Activated T-cell treated with anti-CD3 and anti-CD28 coated beads, Interleukin-2, amount 50 U/mL, for 72 hours (primary cell): ENCODE measurements around the gene MMP25. TPM values are rescaled to one million over a fixed set of nuclear protein-coding genes. Genes with fewer than 3 reads are reported as not detected.
A peak's percentile ranks its signal among the peaks of the same experiment; 100 is the strongest.
"Not testable (repeated sequence)": the region's sequence is repeated elsewhere in the genome, so short reads cannot be mapped to it uniquely, and the experiment has no call there.

Source experiments
- ATAC-seq, 2 donors: fragments of 150-1000 bp; cut with Tn5 transposase; replicated peaks in 1 of 2; 2 replicates each; pipeline ENCODE4 v1.10.0; 2021; ENCODE audit warnings: moderate library complexity in 2 of 2, mild to moderate bottlenecking in 1 of 2
- DNase-seq, 2 donors: peaks; one replicate each; pipeline ENCODE4 v3.0.0; 2021 to 2022; ENCODE audit warnings: mixed read lengths in 1 of 2
- H3K27ac Mint-ChIP-seq: one replicate; pipeline ENCODE4 v1.8.0; 2022; ENCODE audit warnings: mild to moderate bottlenecking, moderate library complexity, mixed read lengths
- H3K27me3 Mint-ChIP-seq: one replicate; pipeline ENCODE4 v1.8.0; 2022; ENCODE audit warnings: low read depth, mixed read lengths
- H3K36me3 Mint-ChIP-seq, 2 donors: one replicate each; pipeline ENCODE4 v1.8.0; 2022; ENCODE audit warnings: mixed read lengths in 2 of 2, mild to moderate bottlenecking in 1 of 2; ENCODE audit not compliant: insufficient read depth in 2 of 2
- H3K4me1 Mint-ChIP-seq: one replicate; pipeline ENCODE4 v1.8.0; 2022; ENCODE audit warnings: low read depth, mixed read lengths
- H3K4me3 Mint-ChIP-seq, 2 donors: one replicate each; pipeline ENCODE4 v1.8.0; 2022; ENCODE audit warnings: mild to moderate bottlenecking in 2 of 2, mixed read lengths in 2 of 2, moderate library complexity in 2 of 2
- H3K9me3 Mint-ChIP-seq, 2 donors: one replicate each; pipeline ENCODE4 v1.8.0; 2022; ENCODE audit warnings: mixed read lengths in 2 of 2
- total RNA-seq, 2 donors: library from RNA; stranded (reverse); gene quantifications; one replicate each; pipeline ENCODE4 v1.2.3, GENCODE V29; 2022

Gene MMP25
- total RNA-seq, 2 donors from 2014 or later, result 2.3 to 5.2 TPM

- Mint-ChIP-seq H3K9me3 (no peaks in the 10 kb centered on the region), H3K27ac (peak overlapping the region; percentile 95), H3K27me3 (no peaks in the 10 kb centered on the region), H3K36me3 (peaks cover 30 to 41% of the 10 kb centered on the region in 2 donors), H3K4me3 (peak overlapping the region; percentile 98 to 100), H3K4me1 (peaks cover 78% of the 10 kb centered on the region)
- no peak for ATAC-seq
- DNase-seq, result no peak
Measured at GRCh38 chr16:3068487-3068886, 22.1 kb downstream of the MMP25 start.

GRCh38 chr16:3069146-3069545, 22.8 kb downstream of the MMP25 start:
- Mint-ChIP-seq H3K4me1 (peaks cover 78% of the 10 kb centered on the region), H3K27ac (peak overlapping the region; percentile 67), H3K4me3 (peak overlapping the region; percentile 98 to 100), H3K36me3 (peaks cover 29 to 41% of the 10 kb centered on the region in 2 donors)
- H3K27me3 Mint-ChIP-seq, ATAC-seq, DNase-seq, H3K9me3 Mint-ChIP-seq: not testable (repeated sequence)

- H3K36me3 Mint-ChIP-seq, result peaks cover 26 to 35% of the 10 kb centered on the region in 2 donors
- peak overlapping the region; percentile 98 to 100 for H3K4me3 Mint-ChIP-seq
- no peaks in the 10 kb centered on the region for H3K9me3 Mint-ChIP-seq
- DNase-seq, result peak in 1 of 2 donors; percentile 50
- no peaks in the 10 kb centered on the region for H3K27me3 Mint-ChIP-seq
- peak overlapping the region; percentile 67 for H3K27ac Mint-ChIP-seq
- peaks cover 79% of the 10 kb centered on the region for H3K4me1 Mint-ChIP-seq
- no peak for ATAC-seq
Measured at GRCh38 chr16:3070608-3071111, 24.3 kb downstream of the MMP25 start.

GRCh38 chr16:3071655-3072054, 25.3 kb downstream of the MMP25 start:
- peaks cover 88% of the 10 kb centered on the region for H3K4me1 Mint-ChIP-seq
- H3K27me3 Mint-ChIP-seq, result no peaks in the 10 kb centered on the region
- H3K27ac Mint-ChIP-seq, result peak overlapping the region; percentile 9
- ATAC-seq, result no peak
- H3K4me3 Mint-ChIP-seq, result peak overlapping the region; percentile 5 to 39
- peaks cover 22 to 26% of the 10 kb centered on the region in 2 donors for H3K36me3 Mint-ChIP-seq
- DNase-seq, result no peak
- H3K9me3 Mint-ChIP-seq, result no peaks in the 10 kb centered on the region

GRCh38 chr16:3072148-3072547, 25.8 kb downstream of the MMP25 start:
- Mint-ChIP-seq H3K4me3 (peak overlapping the region; percentile 5 to 39), H3K27ac (peak overlapping the region; percentile 9), H3K4me1 (peaks cover 93% of the 10 kb centered on the region), H3K36me3 (peaks cover 20 to 25% of the 10 kb centered on the region in 2 donors)
- not testable (repeated sequence) for ATAC-seq, H3K27me3 Mint-ChIP-seq, DNase-seq, H3K9me3 Mint-ChIP-seq

- H3K4me3 Mint-ChIP-seq, result peak overlapping the region; percentile 64 to 92
- H3K4me1 Mint-ChIP-seq, result peaks cover 93% of the 10 kb centered on the region
- not testable (repeated sequence) for H3K27me3 Mint-ChIP-seq, H3K9me3 Mint-ChIP-seq
- H3K36me3 Mint-ChIP-seq, result peaks cover 16 to 20% of the 10 kb centered on the region in 2 donors
- peak overlapping the region; percentile 22 for H3K27ac Mint-ChIP-seq
- ATAC-seq (peak; percentile 35 to 36), DNase-seq (peak in 1 of 2 donors; percentile 70)
Measured at GRCh38 chr16:3072576-3073263, 26.4 kb downstream of the MMP25 start.

- H3K27ac Mint-ChIP-seq, result peak overlapping the region; percentile 22
- DNase-seq, result no peak
- peak overlapping the region; percentile 64 to 92 for H3K4me3 Mint-ChIP-seq
- no peaks in the 10 kb centered on the region for H3K9me3 Mint-ChIP-seq
- peaks cover 14 to 19% of the 10 kb centered on the region in 2 donors for H3K36me3 Mint-ChIP-seq
- peaks cover 93% of the 10 kb centered on the region for H3K4me1 Mint-ChIP-seq
- H3K27me3 Mint-ChIP-seq, result no peaks in the 10 kb centered on the region
- no peak for ATAC-seq
Measured at GRCh38 chr16:3073448-3073847, 27.1 kb downstream of the MMP25 start.

GRCh38 chr16:3074860-3075522, 28.6 kb downstream of the MMP25 start:
- H3K27ac Mint-ChIP-seq, result peak overlapping the region; percentile 98
- peaks cover 87% of the 10 kb centered on the region for H3K4me1 Mint-ChIP-seq
- ATAC-seq (peak; percentile 77 to 87), DNase-seq (peak; percentile 88 to 93)
- H3K36me3 Mint-ChIP-seq, result peaks cover 12 to 19% of the 10 kb centered on the region in 2 donors
- H3K4me3 Mint-ChIP-seq, result peak overlapping the region; percentile 64 to 92
- no peaks in the 10 kb centered on the region for H3K27me3 Mint-ChIP-seq
- peaks cover 0 to 4% of the 10 kb centered on the region in 2 donors for H3K9me3 Mint-ChIP-seq

GRCh38 chr16:3075523-3075915, 29.2 kb downstream of the MMP25 start:
- Mint-ChIP-seq H3K9me3 (peaks cover 0 to 4% of the 10 kb centered on the region in 2 donors), H3K27ac (peak overlapping the region; percentile 98), H3K4me3 (peak overlapping the region; percentile 64 to 92), H3K4me1 (peaks cover 85% of the 10 kb centered on the region), H3K27me3 (no peaks in the 10 kb centered on the region), H3K36me3 (peaks cover 10 to 17% of the 10 kb centered on the region in 2 donors)
- DNase-seq, result no peak
- peak; percentile 6 for ATAC-seq

- Mint-ChIP-seq H3K27ac (peak overlapping the region; percentile 98), H3K36me3 (peaks cover 13 to 20% of the 10 kb centered on the region in 2 donors), H3K4me1 (peaks cover 84% of the 10 kb centered on the region), H3K4me3 (peak overlapping the region; percentile 64 to 92)
- not testable (repeated sequence) for DNase-seq, ATAC-seq, H3K9me3 Mint-ChIP-seq, H3K27me3 Mint-ChIP-seq
Measured at GRCh38 chr16:3075946-3076345, 29.6 kb downstream of the MMP25 start.

GRCh38 chr16:3076577-3076976, 30.2 kb downstream of the MMP25 start:
- DNase-seq (no peak), ATAC-seq (peak in 1 of 2 donors; percentile 1)
- Mint-ChIP-seq H3K27me3 (no peaks in the 10 kb centered on the region), H3K4me3 (peak overlapping the region; percentile 64 to 92), H3K27ac (peak overlapping the region; percentile 98), H3K36me3 (peaks cover 16 to 25% of the 10 kb centered on the region in 2 donors), H3K4me1 (peaks cover 83% of the 10 kb centered on the region), H3K9me3 (peaks cover 0 to 4% of the 10 kb centered on the region in 2 donors)

GRCh38 chr16:3080024-3080423, 33.7 kb downstream of the MMP25 start:
- Mint-ChIP-seq H3K9me3 (peaks cover 0 to 4% of the 10 kb centered on the region in 2 donors), H3K36me3 (peaks cover 12 to 26% of the 10 kb centered on the region in 2 donors), H3K27ac (peak overlapping the region; percentile 18), H3K4me1 (peaks cover 65% of the 10 kb centered on the region), H3K4me3 (no peak overlapping the region), H3K27me3 (no peaks in the 10 kb centered on the region)
- DNase-seq, result no peak
- no peak for ATAC-seq

GRCh38 chr16:3081957-3082356, 35.6 kb downstream of the MMP25 start:
- Mint-ChIP-seq H3K4me1 (peaks cover 61% of the 10 kb centered on the region), H3K36me3 (peaks cover 10 to 26% of the 10 kb centered on the region in 2 donors)
- H3K9me3 Mint-ChIP-seq, result not testable (repeated sequence)

More at GRCh38 chr16:3081957-3082356, 35.6 kb downstream of the MMP25 start:
- DNase-seq, H3K27ac Mint-ChIP-seq, H3K4me3 Mint-ChIP-seq, H3K27me3 Mint-ChIP-seq, ATAC-seq: not testable (repeated sequence)
